Transverse colon (tissue), 4 donors: ENCODE data around the gene TTC22. TPM values are rescaled to one million over a fixed set of nuclear protein-coding genes. Genes with fewer than 3 reads are reported as not detected.
A peak's percentile ranks its signal among the peaks of the same experiment; 100 is the strongest.

Experiments
- DNase-seq: peaks from one replicate; pipeline ENCODE4 v3.0.0-alpha.2; 2019
- H3K27ac ChIP-seq, 4 donors: fragments of 200-600 bp; sonication (generic); 2 replicates each; pipeline ENCODE4 v1.5.1; 2016 to 2018; ENCODE audit warnings: inconsistent platforms in 4 of 4
- H3K27me3 ChIP-seq: fragments of 200-600 bp; sonication (generic); 2 replicates; pipeline ENCODE4 v1.5.1; 2017; ENCODE audit warnings: inconsistent platforms
- H3K36me3 ChIP-seq, 4 donors: fragments of 200-600 bp; sonication (generic); 2 replicates each; pipeline ENCODE4 v1.5.1; 2017 to 2019; ENCODE audit warnings: inconsistent platforms in 4 of 4
- H3K4me1 ChIP-seq, 4 donors: fragments of 200-600 bp; sonication (generic); 2 replicates each; pipeline ENCODE4 v1.5.1; 2017 to 2020; ENCODE audit warnings: inconsistent platforms in 4 of 4
- H3K4me3 ChIP-seq, 4 donors: fragments of 200-600 bp; sonication (generic); 1 replicate in 1 of 4; 2 replicates in 3 of 4; pipeline versions ENCODE4 v1.5.1 to v1.6.1; 2017 to 2019; ENCODE audit warnings: inconsistent platforms in 4 of 4
- H3K9me3 ChIP-seq, 2 donors: fragments of 200-600 bp; sonication (generic); 2 replicates each; pipeline ENCODE4 v1.5.1; 2017 to 2019; ENCODE audit warnings: inconsistent platforms in 2 of 2
- EP300 ChIP-seq: sonication (generic); formaldehyde crosslinking; IDR thresholded peaks from one replicate; pipeline ENCODE4 v1.6.1; 2017; ENCODE audit warnings: antibody characterized with exemption, low read depth
- POLR2A ChIP-seq: fragments of 450-650 bp; IDR thresholded peaks from one replicate; pipeline ENCODE4 v1.6.1; 2016; ENCODE audit warnings: antibody characterized with exemption, mild to moderate bottlenecking, moderate library complexity
- POLR2AphosphoS5 ChIP-seq, 3 donors: sonication (generic); formaldehyde crosslinking; IDR thresholded peaks; one replicate each; pipeline ENCODE4 v1.6.1; 2016; ENCODE audit warnings: antibody characterized with exemption in 3 of 3
- WGBS, 2 donors: methylation state at CpG; one replicate each; pipeline ENCODE4 v1.1.5; 2018; ENCODE audit warnings: low coverage in 1 of 2; 5-methylcytosine and 5-hydroxymethylcytosine counted together
- in situ Hi-C, 4 donors: fragments of 200-750 bp; cut with MboI; loops; one replicate each; pipeline versions ENCODE4 v1.15.0 to v1.15.1; 2017; ENCODE audit warnings: low sequenced_read_pairs in 3 of 4, low pct_ligation_motif_present in 1 of 4, low pct_unique_long_range_greater_than_20kb in 1 of 4
- intact Hi-C: fragments of 100-400 bp; cut with DNase I; formaldehyde crosslinking; loops from one replicate; pipeline ENCODE4 v1.15.1; 2023; ENCODE audit warnings: low total_unique reads
- total RNA-seq, 4 donors: library from RNA; depleted of rRNA; stranded (reverse); fragments of >200 nt; gene quantifications; one replicate each; pipeline ENCODE4 v1.1.0, GENCODE V29; 2016
- TF ChIP-seq, protein P1 (sequence below), 5 experiments: fragments of 200-600 bp in 3 of 5; fragments of 450-650 bp in 2 of 5; sonication (generic) in 3 of 5; IDR thresholded peaks; 1 replicate in 2 of 5; 2 replicates in 3 of 5; pipeline ENCODE4 v1.5.1; 2016 to 2017; ENCODE audit warnings: antibody characterized with exemption in 5 of 5, inconsistent platforms in 3 of 5, mild to moderate bottlenecking in 2 of 5, moderate library complexity in 1 of 5

The TTC22 gene
- total RNA-seq, 4 donors from 2014 or later = 39.8 to 174 (median 98.4) TPM

DNA sequence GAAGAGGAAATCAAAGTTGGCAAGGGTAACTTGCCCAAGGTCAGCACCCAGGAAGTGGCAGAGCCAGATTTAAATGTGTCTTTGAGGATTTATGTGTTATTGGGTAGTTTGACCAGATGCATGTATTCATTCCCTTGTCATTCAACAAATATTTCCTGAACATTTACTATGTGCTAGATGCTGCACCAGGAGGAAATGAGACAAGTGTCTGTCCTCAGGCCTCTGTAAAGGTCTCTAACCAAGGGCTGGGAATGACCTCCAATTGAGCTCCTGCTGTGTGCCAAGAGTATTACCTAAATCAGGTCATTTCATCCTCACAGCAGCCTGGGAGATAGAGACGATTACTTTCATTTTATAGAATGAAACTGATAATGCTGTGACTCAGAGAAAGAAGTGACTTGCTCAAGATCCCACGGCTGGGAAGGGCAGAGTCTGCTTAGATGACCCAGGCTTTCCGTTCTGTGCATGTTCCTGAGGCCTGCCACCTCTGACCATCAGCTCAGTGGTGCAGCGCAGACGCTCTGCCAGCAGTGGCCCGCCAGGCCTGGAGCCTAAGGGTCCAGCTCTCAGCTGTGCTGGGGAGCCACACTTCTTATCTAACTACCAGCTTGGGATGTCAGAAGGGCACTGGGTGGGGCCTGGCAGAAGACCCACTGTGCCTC is 3.5 kb upstream of the TTC22 start:
- H3K27ac ChIP-seq = peak overlapping the region in 3 of 4 donors; percentile 46 to 65 (median 64)
- intact Hi-C loops = no loop called here
- H3K36me3 ChIP-seq = no peaks in the 10 kb centered on the region
- in situ Hi-C loops = loop anchor here in 2 of 4 donors (10.0 to 25.0 kb wide), 2 partner anchors 130 to 742 kb away; partner anchors contain the start of genes TCEANC2 (in 1 of the 2) and TMEM59 (in 1 of the 2)
- H3K27me3 ChIP-seq = no peaks in the 10 kb centered on the region
- TF ChIP-seq POLR2A = no peak
- no peak for TF ChIP-seq POLR2AphosphoS5 (IDR thresholded peaks at IDR 0.05)
- TF ChIP-seq, protein P1, sequence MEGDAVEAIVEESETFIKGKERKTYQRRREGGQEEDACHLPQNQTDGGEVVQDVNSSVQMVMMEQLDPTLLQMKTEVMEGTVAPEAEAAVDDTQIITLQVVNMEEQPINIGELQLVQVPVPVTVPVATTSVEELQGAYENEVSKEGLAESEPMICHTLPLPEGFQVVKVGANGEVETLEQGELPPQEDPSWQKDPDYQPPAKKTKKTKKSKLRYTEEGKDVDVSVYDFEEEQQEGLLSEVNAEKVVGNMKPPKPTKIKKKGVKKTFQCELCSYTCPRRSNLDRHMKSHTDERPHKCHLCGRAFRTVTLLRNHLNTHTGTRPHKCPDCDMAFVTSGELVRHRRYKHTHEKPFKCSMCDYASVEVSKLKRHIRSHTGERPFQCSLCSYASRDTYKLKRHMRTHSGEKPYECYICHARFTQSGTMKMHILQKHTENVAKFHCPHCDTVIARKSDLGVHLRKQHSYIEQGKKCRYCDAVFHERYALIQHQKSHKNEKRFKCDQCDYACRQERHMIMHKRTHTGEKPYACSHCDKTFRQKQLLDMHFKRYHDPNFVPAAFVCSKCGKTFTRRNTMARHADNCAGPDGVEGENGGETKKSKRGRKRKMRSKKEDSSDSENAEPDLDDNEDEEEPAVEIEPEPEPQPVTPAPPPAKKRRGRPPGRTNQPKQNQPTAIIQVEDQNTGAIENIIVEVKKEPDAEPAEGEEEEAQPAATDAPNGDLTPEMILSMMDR (IDR thresholded peaks at IDR 0.05) = no peak
- no peak for TF ChIP-seq EP300
- H3K4me1 ChIP-seq = peaks cover 0 to 38% (median 30%) of the 10 kb centered on the region in 4 donors
- WGBS, 2 donors = 33 to 47% methylated on average over 2 to 5 of the region's 6 CpGs
- H3K9me3 ChIP-seq = no peaks in the 10 kb centered on the region
- peak; percentile 44 for DNase-seq
- H3K4me3 ChIP-seq = no peak overlapping the region

DNA sequence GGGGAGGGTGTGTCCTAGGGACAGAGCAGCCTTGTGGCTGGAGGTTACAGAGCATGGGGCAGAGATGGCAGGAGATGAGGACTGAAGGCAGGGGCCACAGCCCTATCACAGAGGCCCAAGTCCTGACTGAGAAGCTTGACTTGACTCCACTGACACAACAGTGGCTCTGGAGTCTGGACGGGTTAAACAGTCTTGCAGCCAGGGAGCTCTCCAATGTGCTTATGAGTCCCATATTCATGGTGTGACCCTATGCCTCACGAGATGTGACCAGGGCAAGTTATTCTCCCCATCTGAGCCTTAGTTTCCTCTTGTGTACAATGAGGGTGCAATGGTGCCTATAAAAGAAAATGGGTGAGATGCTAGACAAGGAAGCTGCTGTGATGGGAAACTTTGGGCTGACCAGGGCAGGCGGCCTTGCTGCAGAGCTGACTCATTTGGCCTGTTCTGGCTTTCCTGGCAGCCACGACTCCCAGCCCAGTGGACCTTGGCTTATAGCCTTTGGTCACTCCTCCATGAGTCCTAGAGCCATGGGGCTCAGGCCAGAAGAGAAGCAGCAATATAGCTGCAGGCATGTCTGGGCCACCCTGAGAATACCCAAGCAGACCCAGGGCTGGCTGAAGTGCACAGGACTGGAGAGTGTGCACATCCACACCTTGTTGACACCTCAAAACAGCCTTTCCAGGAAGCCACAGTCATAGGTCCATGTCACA is 2.8 kb upstream of the TTC22 start:
- Histone ChIP-seq H3K27ac (peak overlapping the region; percentile 20 to 65 (median 55)), H3K9me3 (no peaks in the 10 kb centered on the region), H3K4me3 (no peak overlapping the region), H3K36me3 (no peaks in the 10 kb centered on the region), H3K27me3 (no peaks in the 10 kb centered on the region), H3K4me1 (peaks cover 0 to 45% (median 36%) of the 10 kb centered on the region in 4 donors)
- WGBS, 2 donors = 64% methylated on average over 4 of the region's 4 CpGs; no CpG with 5 or more reads in 1 of the 2 donors
- TF ChIP-seq POLR2AphosphoS5 (IDR thresholded peaks at IDR 0.05) (peak in 2 of 3 donors; percentile 17 to 45), POLR2A (no peak)
- DNase-seq = peak; percentile 59
- intact Hi-C loops = no loop called here
- in situ Hi-C loops = loop anchor here in 2 of 4 donors (10.0 to 25.0 kb wide), 2 partner anchors 129 to 742 kb away; partner anchors contain the start of genes TCEANC2 (in 1 of the 2) and TMEM59 (in 1 of the 2)

DNA sequence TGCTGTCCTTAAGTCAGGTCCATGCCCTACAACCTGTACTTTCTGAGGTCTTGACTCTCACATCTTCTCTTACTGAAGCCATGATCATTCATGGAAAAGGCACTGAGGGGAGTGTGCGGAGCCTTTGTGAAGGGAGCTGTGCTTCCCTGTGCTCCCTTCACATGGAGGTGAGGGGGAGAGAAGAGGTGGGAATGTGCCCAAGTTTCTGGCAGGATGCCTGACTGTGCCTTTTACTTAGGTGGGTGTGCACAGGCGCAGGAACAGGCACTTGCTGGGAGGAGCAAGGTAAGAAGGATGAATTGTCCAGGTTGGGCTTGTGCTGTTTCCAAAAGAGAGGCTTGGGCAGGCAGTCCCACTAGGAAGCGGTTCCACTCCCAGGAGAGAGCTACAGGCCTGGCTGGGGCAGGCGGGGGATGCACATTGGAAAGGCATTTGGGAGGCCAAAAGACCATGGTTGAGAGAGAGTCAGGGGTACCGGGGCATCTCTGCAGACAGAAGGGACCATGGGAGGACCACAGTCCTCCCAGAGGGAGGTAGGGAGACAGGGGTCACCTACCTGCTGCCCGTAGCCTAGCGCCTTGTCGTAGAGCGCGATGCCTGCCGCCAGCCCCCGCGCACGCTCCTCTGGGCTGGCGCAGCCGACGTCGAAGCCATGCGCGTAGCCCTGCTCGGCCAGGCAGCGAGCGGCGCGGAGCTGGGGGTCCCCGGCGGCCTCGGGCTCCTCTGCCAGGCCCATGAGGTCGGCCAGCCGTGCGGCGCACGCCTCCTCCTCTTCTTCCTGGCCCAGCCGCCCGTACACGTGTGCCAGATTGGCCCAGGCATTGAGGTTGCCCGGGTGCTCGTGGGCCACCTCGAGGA is 853 bp downstream of the TTC22 start:
- no peaks in the 10 kb centered on the region for H3K36me3 ChIP-seq
- in situ Hi-C loops = loop anchor here in 2 of 4 donors (10.0 to 25.0 kb wide), 2 partner anchors 125 to 738 kb away; partner anchors contain the start of genes TCEANC2 (in 1 of the 2) and TMEM59 (in 1 of the 2)
- H3K4me3 ChIP-seq = peak overlapping the region; percentile 41 to 59 (median 50)
- peak; percentile 11 for DNase-seq
- H3K9me3 ChIP-seq = no peaks in the 10 kb centered on the region
- intact Hi-C loops = no loop called here
- H3K27ac ChIP-seq = peak overlapping the region; percentile 79 to 90 (median 88)
- no peaks in the 10 kb centered on the region for H3K27me3 ChIP-seq
- peaks cover 4 to 73% (median 64%) of the 10 kb centered on the region in 4 donors for H3K4me1 ChIP-seq
- 70% methylated on average over 33 of the region's 39 CpGs; no CpG with 5 or more reads in 1 of the 2 donors for WGBS, 2 donors
- TF ChIP-seq POLR2AphosphoS5 (IDR thresholded peaks at IDR 0.05) = no peak
- TF ChIP-seq POLR2A = no peak
- TF ChIP-seq, protein P1 (IDR thresholded peaks at IDR 0.05) = no peak
- no peak for TF ChIP-seq EP300

DNA sequence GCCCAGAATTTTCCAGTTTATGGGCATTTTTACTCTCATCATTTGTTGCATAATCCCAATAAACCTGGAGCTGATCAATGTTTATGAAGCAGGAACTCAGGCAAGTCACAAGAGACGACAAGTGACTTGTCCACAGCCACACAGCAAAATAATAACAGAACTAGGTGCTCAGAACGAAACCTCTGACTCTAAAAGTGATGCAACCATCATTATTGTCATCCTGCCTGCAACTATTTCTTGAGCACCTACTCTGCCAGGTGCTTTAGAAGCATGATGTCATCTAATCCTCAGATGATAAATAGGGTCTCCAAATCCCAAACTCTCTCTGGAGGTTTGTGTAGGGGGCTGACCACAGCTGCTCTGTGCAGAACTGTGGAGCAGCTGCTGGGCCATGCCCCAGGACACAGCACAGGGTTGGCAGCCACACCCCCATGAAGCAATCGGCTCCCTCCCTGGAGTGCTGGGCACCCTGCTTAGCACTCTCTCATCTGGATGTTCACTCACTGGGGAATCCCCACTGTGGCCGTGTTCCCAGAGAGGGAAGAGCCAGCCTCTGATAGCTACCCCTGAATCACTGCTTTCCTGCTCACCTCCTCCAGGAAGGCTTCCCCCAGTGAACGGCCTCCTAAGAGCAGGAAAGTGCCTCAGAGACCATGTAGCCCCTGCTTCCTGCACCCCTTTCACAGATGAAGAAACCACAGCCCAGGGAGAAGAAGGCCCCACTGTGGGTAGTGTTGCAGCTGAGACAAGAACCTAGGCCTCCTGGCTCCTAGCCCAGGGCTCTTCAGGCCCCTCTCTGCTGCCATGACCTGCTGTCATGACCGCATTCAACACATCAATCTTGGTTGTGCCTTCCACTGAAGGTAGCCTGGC is 2.1 kb downstream of the TTC22 start:
- no peaks in the 10 kb centered on the region for H3K27me3 ChIP-seq
- H3K4me3 ChIP-seq = peak overlapping the region in 3 of 4 donors; percentile 1 to 59 (median 46)
- intact Hi-C loops = no loop called here
- DNase-seq = peak; percentile 77
- 50% methylated on average over 4 of the region's 6 CpGs; no CpG with 5 or more reads in 1 of the 2 donors for WGBS, 2 donors
- TF ChIP-seq POLR2AphosphoS5 (IDR thresholded peaks at IDR 0.05) = peak in 1 of 3 donors; percentile 63
- peak; percentile 42 for TF ChIP-seq POLR2A
- TF ChIP-seq EP300 = no peak
- in situ Hi-C loops = no loop called here
- H3K9me3 ChIP-seq = no peaks in the 10 kb centered on the region
- peak overlapping the region; percentile 79 to 90 (median 88) for H3K27ac ChIP-seq
- peaks cover 4 to 73% (median 70%) of the 10 kb centered on the region in 4 donors for H3K4me1 ChIP-seq
- H3K36me3 ChIP-seq = no peaks in the 10 kb centered on the region
